ENCODE data around the gene RIMBP2.

Gene RIMBP2

DNA sequence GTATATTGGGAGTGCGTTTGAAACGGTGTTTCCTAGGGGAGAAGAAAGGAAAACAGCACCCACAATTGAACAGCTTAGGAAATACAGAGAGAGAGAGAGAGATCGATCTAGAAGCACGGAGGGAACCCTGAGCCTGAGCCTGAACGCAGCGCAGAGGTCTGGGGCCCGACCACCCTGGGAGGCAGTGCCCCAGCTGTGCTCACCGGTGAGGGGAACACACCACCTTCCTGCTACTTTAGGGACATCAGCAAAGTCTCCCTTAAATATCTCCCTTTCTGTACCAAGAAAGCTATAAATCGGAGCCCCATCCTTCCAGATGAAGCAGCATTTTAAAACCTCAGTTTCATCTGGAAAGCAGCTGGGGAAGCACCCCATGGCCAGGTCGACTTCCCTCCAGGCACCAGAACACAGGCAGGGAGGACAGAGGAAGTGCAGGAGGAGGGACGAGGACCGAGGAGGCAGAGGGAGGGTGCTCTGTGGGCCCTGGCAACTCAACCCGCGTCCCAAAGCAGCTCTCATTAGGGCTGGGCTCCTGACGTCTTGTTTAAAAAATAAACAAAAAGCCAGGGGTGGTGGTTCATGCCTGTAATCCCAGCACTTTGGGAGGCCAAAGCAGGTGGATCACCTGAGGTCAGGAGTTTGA lies 12.2 kb downstream of the RIMBP2 start:
- H3K27ac ChIP-seq: no peak overlapping the region
- TF ChIP-seq, protein P1, sequence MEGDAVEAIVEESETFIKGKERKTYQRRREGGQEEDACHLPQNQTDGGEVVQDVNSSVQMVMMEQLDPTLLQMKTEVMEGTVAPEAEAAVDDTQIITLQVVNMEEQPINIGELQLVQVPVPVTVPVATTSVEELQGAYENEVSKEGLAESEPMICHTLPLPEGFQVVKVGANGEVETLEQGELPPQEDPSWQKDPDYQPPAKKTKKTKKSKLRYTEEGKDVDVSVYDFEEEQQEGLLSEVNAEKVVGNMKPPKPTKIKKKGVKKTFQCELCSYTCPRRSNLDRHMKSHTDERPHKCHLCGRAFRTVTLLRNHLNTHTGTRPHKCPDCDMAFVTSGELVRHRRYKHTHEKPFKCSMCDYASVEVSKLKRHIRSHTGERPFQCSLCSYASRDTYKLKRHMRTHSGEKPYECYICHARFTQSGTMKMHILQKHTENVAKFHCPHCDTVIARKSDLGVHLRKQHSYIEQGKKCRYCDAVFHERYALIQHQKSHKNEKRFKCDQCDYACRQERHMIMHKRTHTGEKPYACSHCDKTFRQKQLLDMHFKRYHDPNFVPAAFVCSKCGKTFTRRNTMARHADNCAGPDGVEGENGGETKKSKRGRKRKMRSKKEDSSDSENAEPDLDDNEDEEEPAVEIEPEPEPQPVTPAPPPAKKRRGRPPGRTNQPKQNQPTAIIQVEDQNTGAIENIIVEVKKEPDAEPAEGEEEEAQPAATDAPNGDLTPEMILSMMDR (conservative IDR thresholded peaks at IDR 0.05): no peak

- TF ChIP-seq, protein P1 (conservative IDR thresholded peaks at IDR 0.05): no peak
Observed at GRCh38 chr12:130702966-130703732, 12.9 kb downstream of the RIMBP2 start.

GRCh38 chr12:130701402-130701744 lies 14.7 kb downstream of the RIMBP2 start:
- TF ChIP-seq, protein P1 (conservative IDR thresholded peaks at IDR 0.05): no peak
- H3K27ac ChIP-seq: no peak overlapping the region

More at GRCh38 chr12:130702966-130703732, 12.9 kb downstream of the RIMBP2 start:
- H3K27ac ChIP-seq: no peak overlapping the region

DNA sequence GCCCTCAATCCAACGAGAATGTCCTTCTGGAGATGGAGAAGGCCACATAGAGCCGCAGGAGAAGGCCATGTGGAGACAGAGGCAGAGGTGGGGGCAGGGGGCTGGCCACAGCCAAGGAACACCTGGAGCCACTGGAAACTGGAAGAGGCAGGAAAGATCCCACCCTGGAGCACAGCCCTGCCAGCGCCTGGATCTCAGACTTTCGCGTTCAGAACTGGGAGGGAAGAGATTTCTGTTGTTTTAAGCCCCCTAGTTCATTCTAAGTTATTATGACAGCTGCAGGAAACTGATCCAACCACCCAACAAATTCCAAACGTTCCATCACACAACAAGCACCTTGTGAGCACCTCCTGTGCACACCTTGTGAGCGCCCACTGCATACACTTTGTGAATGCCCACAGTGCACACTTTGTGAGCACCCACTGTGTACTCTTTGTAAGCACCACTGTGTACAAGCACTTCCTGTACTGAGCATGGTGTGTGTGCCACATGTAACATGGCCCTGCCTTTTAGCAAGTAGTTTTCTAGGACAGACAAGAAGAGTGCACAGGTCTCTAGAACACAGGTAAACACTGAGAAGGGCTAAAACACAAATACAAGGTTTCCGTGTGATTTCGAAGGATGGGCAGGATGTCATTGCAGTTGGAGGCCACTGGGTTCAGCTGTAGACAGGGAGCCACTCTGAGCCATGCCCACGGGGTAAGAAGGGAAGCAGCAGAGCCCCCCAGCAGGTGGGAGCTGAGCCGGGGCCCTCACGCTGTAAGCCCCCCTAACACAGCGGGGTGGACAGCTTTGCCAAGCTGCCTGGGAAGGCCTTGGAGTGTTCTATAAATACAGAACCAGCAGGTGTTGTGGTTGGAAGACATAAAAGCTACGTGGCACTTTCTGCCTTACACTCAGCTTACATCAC lies 15.4 kb downstream of the RIMBP2 start:
- TF ChIP-seq, protein P1 (conservative IDR thresholded peaks at IDR 0.05): no peak

GRCh38 chr12:130698106-130698505 lies 18.0 kb downstream of the RIMBP2 start:
- TF ChIP-seq, protein P1 (conservative IDR thresholded peaks at IDR 0.05): no peak
- H3K27ac ChIP-seq: no peak overlapping the region

More for the DNA sequence above, 15.4 kb downstream of the RIMBP2 start:
- no peak overlapping the region for H3K27ac ChIP-seq

DNA sequence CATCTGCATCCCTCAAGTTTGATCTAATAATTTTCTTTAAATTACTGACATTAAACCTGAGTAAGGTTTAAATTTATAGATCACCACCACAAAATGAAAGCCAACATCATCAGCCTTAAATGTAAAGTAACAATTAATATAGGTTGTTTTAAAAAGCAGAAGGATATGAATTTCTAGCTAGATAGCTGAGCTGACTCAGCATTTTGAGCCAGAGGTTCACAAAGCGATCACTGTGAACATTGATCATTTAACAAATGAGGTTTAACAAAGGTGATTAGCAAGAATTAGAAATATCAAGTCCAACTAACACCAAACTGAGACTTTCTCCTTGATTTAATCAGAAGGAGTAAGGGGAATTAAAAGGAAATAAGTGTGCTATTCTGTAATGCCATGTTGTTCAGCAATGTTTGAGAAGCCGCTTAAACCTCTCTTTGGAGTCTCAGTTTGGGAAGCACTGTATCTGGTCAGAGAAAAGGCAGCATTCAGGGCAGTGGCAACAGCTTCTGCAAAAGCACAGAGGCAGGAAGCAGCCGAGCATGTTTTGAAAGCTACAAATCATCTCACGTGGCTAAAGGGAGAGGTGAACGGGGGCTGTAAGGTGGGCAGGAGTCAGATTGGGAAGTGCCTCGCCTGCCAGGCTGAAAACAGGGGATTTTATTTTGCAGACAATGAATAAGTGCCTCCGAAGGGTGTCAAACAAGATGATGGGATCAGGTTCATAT lies 19.6 kb downstream of the RIMBP2 start:
- TF ChIP-seq, protein P1 (conservative IDR thresholded peaks at IDR 0.05): no peak
- no peak overlapping the region for H3K27ac ChIP-seq

Data from VCaP (cell line).